Measurements from ENCODE around the gene CLEC4M.

The CLEC4M gene, protein sequence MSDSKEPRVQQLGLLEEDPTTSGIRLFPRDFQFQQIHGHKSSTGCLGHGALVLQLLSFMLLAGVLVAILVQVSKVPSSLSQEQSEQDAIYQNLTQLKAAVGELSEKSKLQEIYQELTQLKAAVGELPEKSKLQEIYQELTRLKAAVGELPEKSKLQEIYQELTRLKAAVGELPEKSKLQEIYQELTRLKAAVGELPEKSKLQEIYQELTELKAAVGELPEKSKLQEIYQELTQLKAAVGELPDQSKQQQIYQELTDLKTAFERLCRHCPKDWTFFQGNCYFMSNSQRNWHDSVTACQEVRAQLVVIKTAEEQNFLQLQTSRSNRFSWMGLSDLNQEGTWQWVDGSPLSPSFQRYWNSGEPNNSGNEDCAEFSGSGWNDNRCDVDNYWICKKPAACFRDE

DNA sequence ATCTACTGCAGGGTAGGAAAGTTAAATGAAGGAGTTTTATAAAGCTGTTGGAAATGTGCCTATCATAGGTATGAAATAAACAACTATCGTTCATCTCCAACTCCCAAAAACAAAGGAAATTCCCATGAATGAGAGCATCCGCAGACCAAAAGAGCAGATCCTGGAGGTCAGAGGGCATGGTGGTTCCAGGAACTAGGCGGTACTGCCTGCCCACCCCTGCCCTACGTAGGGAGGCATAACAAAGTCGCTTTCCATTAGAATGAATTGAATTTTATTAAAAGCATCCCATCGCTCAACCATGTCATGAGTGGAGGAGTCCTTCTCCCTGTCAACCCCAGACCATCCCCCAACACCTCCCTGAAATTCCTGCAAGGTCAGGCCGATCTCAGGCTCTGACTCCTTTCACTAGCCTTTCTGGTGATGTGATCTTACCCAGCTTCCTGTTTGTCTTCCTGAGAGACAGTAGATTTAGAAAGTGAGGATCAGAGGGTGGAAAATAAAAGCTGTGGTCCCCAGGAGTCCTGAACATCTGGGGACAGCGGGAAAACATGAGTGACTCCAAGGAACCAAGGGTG lies at the start of gene CLEC4M:
CLEC4M (plus strand) TSS at position 525 of the 575 bp plus-strand sequence; CDS start at position 549, 24 bp downstream.
- TF ChIP-seq, protein P1, sequence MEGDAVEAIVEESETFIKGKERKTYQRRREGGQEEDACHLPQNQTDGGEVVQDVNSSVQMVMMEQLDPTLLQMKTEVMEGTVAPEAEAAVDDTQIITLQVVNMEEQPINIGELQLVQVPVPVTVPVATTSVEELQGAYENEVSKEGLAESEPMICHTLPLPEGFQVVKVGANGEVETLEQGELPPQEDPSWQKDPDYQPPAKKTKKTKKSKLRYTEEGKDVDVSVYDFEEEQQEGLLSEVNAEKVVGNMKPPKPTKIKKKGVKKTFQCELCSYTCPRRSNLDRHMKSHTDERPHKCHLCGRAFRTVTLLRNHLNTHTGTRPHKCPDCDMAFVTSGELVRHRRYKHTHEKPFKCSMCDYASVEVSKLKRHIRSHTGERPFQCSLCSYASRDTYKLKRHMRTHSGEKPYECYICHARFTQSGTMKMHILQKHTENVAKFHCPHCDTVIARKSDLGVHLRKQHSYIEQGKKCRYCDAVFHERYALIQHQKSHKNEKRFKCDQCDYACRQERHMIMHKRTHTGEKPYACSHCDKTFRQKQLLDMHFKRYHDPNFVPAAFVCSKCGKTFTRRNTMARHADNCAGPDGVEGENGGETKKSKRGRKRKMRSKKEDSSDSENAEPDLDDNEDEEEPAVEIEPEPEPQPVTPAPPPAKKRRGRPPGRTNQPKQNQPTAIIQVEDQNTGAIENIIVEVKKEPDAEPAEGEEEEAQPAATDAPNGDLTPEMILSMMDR (conservative IDR thresholded peaks at IDR 0.05; ENCODE audit: low read depth, low read length) = no peak
- H4K20me1 ChIP-seq (ENCODE audit: insufficient read depth) = no peaks in the 10 kb centered on the region
- no peak within 1 kb of the TSS for H3K4me2 ChIP-seq
- H3K4me3 ChIP-seq (IDR thresholded peaks at IDR 0.05; ENCODE audit: insufficient read depth, low read depth, low read length) = no peak within 1 kb of the TSS
- peaks cover 17% of the 10 kb centered on the region for H3K27me3 ChIP-seq (ENCODE audit: insufficient read depth, low read depth)
- H3K79me2 ChIP-seq (ENCODE audit: insufficient read depth, low read depth) = no peaks in the 10 kb centered on the region
- H3K4me1 ChIP-seq (ENCODE audit: low read depth, poor library complexity, severe bottlenecking) = no peaks in the 10 kb centered on the region
- no peak within 1 kb of the TSS for H3K27ac ChIP-seq
- no peaks in the 10 kb centered on the region for H3K36me3 ChIP-seq (ENCODE audit: insufficient read depth)
- no peak within 1 kb of the TSS for H3K9ac ChIP-seq
- H2AFZ ChIP-seq (ENCODE audit: low read depth) = no peak within 1 kb of the TSS

DNA sequence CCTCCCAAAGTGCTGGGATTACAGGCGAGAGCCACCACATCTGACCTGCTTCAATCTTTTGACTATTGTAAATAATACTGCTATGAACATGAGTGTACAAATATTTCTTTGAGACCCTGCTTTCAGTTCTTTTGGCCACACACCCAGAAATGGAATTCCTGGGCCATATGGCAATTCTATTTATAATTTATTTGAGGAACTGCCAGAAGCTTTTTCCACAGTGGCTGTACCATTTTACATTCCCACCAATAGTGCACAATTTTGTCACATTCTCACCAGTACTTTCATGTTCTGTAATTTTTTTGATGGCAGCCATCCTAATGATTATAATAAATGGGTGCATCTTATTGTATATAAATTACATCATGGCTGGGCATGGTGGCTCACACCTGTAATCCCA lies 47.4 kb upstream of the CLEC4M start:
- H3K4me2 ChIP-seq = no peak overlapping the region
- TF ChIP-seq, protein P1 (conservative IDR thresholded peaks at IDR 0.05; ENCODE audit: low read depth, low read length) = no peak

DNA sequence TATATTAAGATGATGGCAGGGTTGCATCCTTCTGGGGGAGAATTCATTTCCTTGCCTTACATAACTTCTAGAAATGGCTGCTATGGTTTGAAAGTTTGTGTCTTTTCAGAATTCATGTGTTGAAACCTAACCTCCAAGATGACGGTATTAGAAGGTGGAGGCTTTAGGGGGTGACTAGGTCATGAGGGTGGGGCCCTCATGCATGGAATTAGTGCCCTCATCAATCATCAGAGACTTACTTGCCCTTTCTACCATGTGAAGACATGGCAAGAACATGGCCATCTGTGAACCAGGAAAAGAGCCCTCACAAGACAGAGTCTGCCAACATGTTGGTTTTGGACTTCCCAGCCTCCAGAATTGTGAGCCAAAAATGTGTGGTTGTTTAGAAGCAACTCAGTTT lies 46.3 kb upstream of the CLEC4M start:
- no peaks in the 10 kb centered on the region for H3K36me3 ChIP-seq (ENCODE audit: insufficient read depth)
- no peak overlapping the region for H2AFZ ChIP-seq (ENCODE audit: low read depth)

More for the DNA sequence above, 47.4 kb upstream of the CLEC4M start:
- H3K4me3 ChIP-seq (IDR thresholded peaks at IDR 0.05; ENCODE audit: insufficient read depth, low read depth, low read length) = no peak overlapping the region
- no peaks in the 10 kb centered on the region for H3K4me1 ChIP-seq (ENCODE audit: low read depth, poor library complexity, severe bottlenecking)
- no peak overlapping the region for H3K9ac ChIP-seq
- H3K36me3 ChIP-seq (ENCODE audit: insufficient read depth) = no peaks in the 10 kb centered on the region
- no peak overlapping the region for H2AFZ ChIP-seq (ENCODE audit: low read depth)
- no peak overlapping the region for H3K27ac ChIP-seq
- H4K20me1 ChIP-seq (ENCODE audit: insufficient read depth) = no peaks in the 10 kb centered on the region
- H3K79me2 ChIP-seq (ENCODE audit: insufficient read depth, low read depth) = no peaks in the 10 kb centered on the region
- H3K27me3 ChIP-seq (ENCODE audit: insufficient read depth, low read depth) = peaks cover 24% of the 10 kb centered on the region

DNA sequence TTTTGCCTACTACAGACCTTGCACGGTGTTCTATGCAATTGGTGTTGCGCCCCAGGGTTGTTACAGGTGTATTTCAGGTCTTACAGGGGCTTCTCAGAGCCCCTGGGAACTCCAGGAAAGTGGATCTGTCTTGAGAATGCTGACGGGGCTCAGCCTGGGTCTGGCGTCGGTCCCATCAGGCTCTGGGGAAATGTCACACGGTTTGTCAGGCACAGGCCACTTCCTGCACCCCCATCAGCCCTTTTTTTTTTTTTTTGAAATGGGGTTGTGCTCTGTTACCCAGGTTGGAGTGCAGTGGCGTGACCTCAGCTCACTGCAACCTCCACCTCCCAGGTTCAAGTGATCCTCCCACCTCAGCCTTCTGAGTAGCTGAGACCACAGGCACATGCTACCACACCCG lies 44.4 kb upstream of the CLEC4M start:
- Histone ChIP-seq H2AFZ (ENCODE audit: low read depth) (no peak overlapping the region), H3K36me3 (ENCODE audit: insufficient read depth) (no peaks in the 10 kb centered on the region), H3K79me2 (ENCODE audit: insufficient read depth, low read depth) (no peaks in the 10 kb centered on the region), H3K4me1 (ENCODE audit: low read depth, poor library complexity, severe bottlenecking) (no peaks in the 10 kb centered on the region), H3K4me2 (no peak overlapping the region), H3K9ac (no peak overlapping the region), H4K20me1 (ENCODE audit: insufficient read depth) (no peaks in the 10 kb centered on the region), H3K27ac (no peak overlapping the region), H3K4me3 (IDR thresholded peaks at IDR 0.05; ENCODE audit: insufficient read depth, low read depth, low read length) (no peak overlapping the region), H3K27me3 (ENCODE audit: insufficient read depth, low read depth) (peaks cover 42% of the 10 kb centered on the region)
- TF ChIP-seq, protein P1 (conservative IDR thresholded peaks at IDR 0.05; ENCODE audit: low read depth, low read length) = no peak

More for the DNA sequence above, 46.3 kb upstream of the CLEC4M start:
- no peak overlapping the region for H3K4me2 ChIP-seq
- no peaks in the 10 kb centered on the region for H3K4me1 ChIP-seq (ENCODE audit: low read depth, poor library complexity, severe bottlenecking)
- H3K79me2 ChIP-seq (ENCODE audit: insufficient read depth, low read depth) = no peaks in the 10 kb centered on the region
- H3K4me3 ChIP-seq (IDR thresholded peaks at IDR 0.05; ENCODE audit: insufficient read depth, low read depth, low read length) = no peak overlapping the region
- H3K27ac ChIP-seq = no peak overlapping the region
- TF ChIP-seq, protein P1 (conservative IDR thresholded peaks at IDR 0.05; ENCODE audit: low read depth, low read length) = no peak
- no peak overlapping the region for H3K9ac ChIP-seq
- no peaks in the 10 kb centered on the region for H4K20me1 ChIP-seq (ENCODE audit: insufficient read depth)
- peaks cover 27% of the 10 kb centered on the region for H3K27me3 ChIP-seq (ENCODE audit: insufficient read depth, low read depth)

Measured in KMS-11 (cell line).